PC-3 (cell line): ENCODE measurements around the gene LBX1.

Experiments used
- CTCF ChIP-seq: fragments of 300-600 bp; sonication (generic); conservative IDR thresholded peaks from 2 replicates; pipeline ENCODE4 v1.5.1; 2017; ENCODE audit warnings: antibody characterized with exemption, low read depth, mild to moderate bottlenecking, low read length
- EZH2 ChIP-seq: fragments of 300-600 bp; sonication (generic); IDR thresholded peaks from one replicate; pipeline ENCODE4 v1.6.1; 2017; ENCODE audit warnings: antibody characterized with exemption, mild to moderate bottlenecking, low read length; ENCODE audit not compliant: unreplicated experiment
- EZH2phosphoT487 ChIP-seq: fragments of 300-600 bp; sonication (generic); IDR thresholded peaks from 2 replicates; pipeline ENCODE4 v1.6.1; 2018; ENCODE audit warnings: mild to moderate bottlenecking, antibody characterized with exemption, low read length, borderline replicate concordance

- TF ChIP-seq CTCF: no peak
- TF ChIP-seq EZH2phosphoT487: no peak
- no peak for TF ChIP-seq EZH2
Observed at GRCh38 chr10:101182936-101183335, 46.3 kb downstream of the LBX1 start.
